ENCODE data around the gene TCN1.
"Not testable (repeated sequence)": the region's sequence is repeated elsewhere in the genome, so short reads cannot be mapped to it uniquely, and the experiment has no call there.

The TCN1 gene

GRCh38 chr11:59857439-59858434 lies 8.6 kb downstream of the TCN1 start:
- DNase-seq (ENCODE audit: low read depth), result no peak

DNA sequence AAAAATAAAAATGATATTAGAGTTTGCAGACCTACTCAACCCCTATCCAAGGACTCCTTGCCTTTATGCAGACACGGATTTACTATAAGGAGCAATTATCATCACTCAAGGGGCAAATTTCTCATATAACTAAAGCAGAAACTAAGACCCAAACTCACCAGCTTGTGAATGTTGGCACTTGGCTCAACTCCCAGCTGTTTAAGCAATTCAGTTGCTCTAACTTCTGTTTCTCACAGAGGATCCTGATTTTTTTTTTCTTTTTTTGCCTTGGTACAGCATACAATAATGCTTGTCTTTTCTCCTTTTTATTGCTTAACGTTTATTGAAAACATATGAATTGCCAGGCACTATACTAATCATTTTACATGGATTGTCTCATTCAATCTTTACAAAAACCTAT lies 11.4 kb downstream of the TCN1 start:
- no peak for DNase-seq (ENCODE audit: low read depth)

DNA sequence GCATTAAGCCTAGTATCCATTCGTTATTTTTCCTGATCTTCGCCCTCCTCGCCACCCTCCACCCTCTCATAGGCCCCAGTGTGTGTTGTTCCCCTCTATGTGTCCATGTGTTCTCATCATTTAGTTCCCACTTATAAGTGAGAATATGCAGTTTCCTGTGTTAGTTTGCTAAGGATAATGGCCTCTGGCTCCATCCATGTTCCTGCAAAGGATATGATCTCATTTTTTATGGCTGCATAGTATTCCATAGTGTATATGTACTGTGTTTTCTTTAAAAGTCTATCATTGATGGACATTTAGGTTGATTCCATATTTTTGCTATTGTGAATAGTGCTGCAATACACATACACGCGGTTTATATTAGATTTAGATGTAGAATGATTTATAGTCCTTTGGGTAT lies 14.9 kb downstream of the TCN1 start:
- DNase-seq (ENCODE audit: low read depth), result not testable (repeated sequence)

- DNase-seq (ENCODE audit: low read depth), result not testable (repeated sequence)
Measured at GRCh38 chr11:59849551-59849950, 16.7 kb downstream of the TCN1 start.

GRCh38 chr11:59849129-59849528 lies 17.2 kb downstream of the TCN1 start:
- no peak for DNase-seq (ENCODE audit: low read depth)

DNA sequence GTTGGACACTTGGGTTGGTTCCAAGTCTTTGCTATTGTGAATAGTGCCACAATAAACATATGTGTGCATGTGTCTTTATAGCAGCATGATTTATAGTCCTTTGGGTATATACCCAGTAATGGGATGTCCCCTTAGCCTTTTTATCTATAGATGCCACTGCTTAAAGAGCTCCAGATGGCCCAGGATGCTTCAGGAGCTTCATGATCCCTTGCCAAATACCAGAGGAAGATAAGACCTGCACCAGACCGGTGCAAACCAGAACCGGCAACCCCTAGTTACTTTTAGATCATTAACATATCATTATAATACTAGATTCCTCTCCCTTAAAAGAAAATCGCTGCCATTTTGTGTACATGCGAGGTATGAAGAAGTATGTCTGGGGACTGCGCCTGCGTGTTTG lies 17.8 kb downstream of the TCN1 start:
- DNase-seq (ENCODE audit: low read depth), result not testable (repeated sequence)

DNA sequence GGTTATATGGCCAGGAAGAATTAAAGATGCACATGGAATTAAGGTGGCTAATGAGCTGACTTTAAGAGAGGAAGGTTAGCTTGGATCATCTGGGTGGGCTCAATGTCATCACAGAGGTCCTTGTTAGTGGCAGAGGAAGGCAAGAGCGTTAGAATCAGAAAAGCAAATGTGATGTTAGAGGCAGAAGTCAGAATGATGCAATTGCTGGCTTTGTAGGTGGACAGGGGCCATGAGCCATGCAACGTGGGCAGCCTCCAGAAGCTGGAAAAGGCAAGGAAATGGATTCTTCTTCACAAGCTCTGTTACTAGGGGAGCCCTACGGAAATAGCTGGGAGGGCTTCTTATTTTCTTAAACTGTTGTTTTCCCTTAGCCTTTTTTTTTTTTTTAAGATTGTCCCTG lies 18.7 kb downstream of the TCN1 start:
- no peak for DNase-seq (ENCODE audit: low read depth)

- no peak for DNase-seq (ENCODE audit: low read depth)
Measured at GRCh38 chr11:59846556-59846955, 19.7 kb downstream of the TCN1 start.

DNA sequence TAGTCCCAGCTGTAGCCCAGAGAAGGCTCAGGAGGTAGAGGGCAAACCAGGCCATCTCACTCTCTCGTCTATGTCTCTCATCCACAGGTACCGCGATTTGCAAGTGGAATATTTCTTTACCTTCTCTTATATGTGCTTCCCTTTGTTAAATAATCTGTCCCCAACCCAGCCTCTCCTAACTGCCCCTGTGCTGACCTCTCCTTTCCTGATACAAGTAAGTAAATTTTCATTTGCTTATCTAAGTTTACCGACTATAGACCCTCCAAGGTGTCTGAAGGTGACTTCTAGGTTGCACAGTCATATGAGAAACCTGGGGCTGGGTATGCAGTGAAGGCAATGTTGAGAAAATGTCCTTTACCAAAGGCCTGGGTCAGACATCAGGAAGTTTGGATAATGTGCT lies 20.9 kb downstream of the TCN1 start, which contains the start of gene CBLIF:
Gene CBLIF (minus strand): TSS at position 101 of the 400 bp plus-strand sequence. CDS start 46 bp downstream, at position 55.
- DNase-seq (ENCODE audit: low read depth), result no peak

GRCh38 chr11:59842316-59842715 lies 24.0 kb downstream of the TCN1 start:
- DNase-seq (ENCODE audit: low read depth), result no peak

DNA sequence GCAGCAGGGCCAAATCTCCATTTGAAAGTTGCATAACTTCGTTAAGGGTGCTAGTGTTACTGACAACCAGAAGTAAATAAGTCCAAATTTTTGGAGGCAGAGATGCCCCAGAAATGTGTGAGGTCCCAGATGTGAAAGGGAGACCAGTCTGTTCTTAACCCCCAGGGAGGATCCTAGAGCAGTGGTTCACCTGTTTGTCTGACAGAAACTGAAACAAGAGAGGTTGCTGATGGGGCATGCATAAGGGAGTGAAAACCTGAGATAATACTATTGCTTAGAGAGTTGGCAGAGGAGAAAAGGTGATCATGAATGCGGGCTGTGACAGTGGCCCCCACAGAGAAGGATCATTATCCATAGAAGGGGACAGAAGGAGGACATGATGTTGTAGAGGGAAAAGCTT lies 24.8 kb downstream of the TCN1 start:
- DNase-seq (ENCODE audit: low read depth), result no peak

- DNase-seq (ENCODE audit: low read depth), result no peak
Measured at GRCh38 chr11:59839615-59840014, 26.7 kb downstream of the TCN1 start.

GRCh38 chr11:59833602-59834001 lies 32.7 kb downstream of the TCN1 start:
- no peak for DNase-seq (ENCODE audit: low read depth)

- DNase-seq (ENCODE audit: low read depth), result no peak
Measured at GRCh38 chr11:59829358-59829757, 36.9 kb downstream of the TCN1 start.

DNA sequence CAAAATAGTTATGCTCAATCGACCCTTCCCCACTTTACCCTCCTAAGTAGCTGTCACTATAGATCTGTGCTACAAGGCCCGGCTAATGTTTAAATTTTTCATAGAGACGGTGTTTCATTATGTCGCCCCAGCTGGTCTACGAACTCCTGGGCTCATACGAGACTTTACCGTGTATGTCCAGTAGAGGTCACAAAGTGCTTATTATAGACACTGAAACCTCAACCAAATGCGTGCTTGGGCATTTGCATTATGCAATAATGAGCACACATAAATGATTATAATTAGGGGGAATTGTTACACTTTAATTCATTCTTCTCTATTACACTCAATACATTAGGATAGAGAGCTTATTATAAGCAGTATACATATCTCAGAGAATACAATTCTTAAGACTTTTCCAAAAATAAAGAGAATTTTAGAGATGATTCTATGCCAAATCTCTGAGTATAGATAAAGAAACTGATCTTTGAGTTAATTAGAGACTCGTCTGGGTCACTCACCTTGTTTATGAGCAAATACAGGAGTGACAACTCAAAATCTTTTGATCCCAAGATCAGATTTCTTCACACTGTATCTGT lies 43.2 kb downstream of the TCN1 start:
- DNase-seq (ENCODE audit: low read depth), result peak; percentile 56

DNA sequence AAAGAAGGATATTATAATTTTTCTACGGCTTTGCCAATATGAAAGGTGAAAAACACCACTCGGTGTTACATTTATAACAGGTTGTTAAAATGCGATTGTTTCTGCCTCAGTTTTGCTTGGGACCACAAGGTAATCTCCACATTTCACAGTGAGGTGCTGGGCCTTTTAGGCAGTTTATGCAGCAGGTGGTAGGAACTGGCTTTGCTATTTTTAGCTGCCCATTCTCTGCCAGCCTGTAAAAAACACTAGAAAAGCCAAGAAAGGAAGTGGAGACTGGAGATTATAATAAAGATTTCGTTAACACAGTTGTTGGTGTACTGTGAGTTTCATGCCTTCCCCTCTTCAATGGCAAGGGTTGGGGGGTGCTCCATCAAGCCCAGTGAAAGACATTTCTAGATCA lies 47.7 kb downstream of the TCN1 start:
- no peak for DNase-seq (ENCODE audit: low read depth)

- not testable (repeated sequence) for DNase-seq (ENCODE audit: low read depth)
Measured at GRCh38 chr11:59816434-59816833, 49.9 kb downstream of the TCN1 start.

- DNase-seq (ENCODE audit: low read depth), result no peak
Measured at GRCh38 chr11:59815754-59816153, 50.5 kb downstream of the TCN1 start.

- no peak for DNase-seq (ENCODE audit: low read depth)
Measured at GRCh38 chr11:59814021-59814420, 52.3 kb downstream of the TCN1 start.

DNA sequence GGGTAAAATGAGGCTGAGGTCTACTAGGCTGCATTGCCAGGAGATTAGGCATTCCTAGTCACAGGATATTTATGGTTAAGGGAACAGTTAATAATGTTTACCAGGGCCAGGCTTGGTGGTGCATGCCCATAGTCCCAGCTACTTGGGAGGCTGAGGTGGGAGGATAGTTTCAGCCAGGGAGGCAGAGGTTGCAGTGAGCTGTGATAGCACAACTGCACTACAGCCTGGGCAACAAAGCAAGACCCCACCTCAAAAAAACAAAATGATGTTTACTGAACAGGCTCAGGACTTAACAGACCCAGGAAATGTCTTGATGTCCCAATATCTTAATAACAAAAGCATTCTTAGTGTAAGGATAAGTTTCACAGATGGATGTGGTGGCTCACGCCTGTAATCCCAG lies 52.9 kb downstream of the TCN1 start:
- DNase-seq (ENCODE audit: low read depth), result no peak

GRCh38 chr11:59812220-59812619 lies 54.1 kb downstream of the TCN1 start:
- DNase-seq (ENCODE audit: low read depth), result no peak

GRCh38 chr11:59810911-59811259 lies 55.4 kb downstream of the TCN1 start:
- DNase-seq (ENCODE audit: low read depth), result no peak

DNA sequence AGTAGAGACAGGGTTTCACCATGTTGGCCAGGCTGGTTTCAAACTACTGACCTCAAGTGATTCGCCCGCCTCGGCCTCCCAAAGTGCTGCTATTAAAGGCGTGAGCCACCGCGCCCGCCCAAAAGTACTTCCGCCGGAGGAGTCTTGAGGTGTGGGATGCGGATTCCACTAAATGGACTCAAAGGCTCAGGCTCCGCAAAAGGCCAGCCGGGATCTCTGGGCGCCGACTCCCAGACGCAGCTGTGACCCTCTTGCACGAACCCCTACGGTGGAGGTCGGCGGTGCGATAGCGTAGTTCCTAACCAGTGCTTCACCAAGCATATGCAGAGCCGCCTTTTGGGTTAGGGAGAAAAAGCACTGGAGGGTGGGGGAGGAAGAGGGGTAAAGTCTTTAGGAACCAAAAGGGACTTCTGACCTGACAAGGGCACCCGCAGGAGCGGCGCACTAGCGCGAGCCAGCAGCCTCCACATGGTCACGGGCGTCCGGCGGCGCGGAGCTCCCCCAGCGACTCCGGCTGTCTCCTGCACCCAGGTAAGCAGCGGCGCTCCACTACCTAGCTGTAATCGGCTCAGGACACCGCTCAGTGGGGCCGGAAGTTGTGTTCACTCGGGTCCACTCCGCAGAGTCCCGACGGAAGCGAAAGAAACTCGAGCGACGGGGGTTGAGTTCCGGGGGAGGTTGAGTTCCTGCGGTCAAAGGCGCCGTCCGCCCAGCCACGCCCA lies 55.9 kb downstream of the TCN1 start, which contains the start of gene MRPL16:
Gene MRPL16 (minus strand): TSS at position 590 of the 722 bp plus-strand sequence. CDS start 120 bp downstream, at position 470.
- peak; percentile 82 for DNase-seq (ENCODE audit: low read depth)
